GM18867 (cell line): Measurements from ENCODE around the gene GOLT1A.

Experiments used
- ATAC-seq: cut with Tn5 transposase; IDR thresholded peaks from one replicate; pipeline ENCODE4 v1.9.1; 2021; ENCODE audit warnings: mild to moderate bottlenecking, moderate library complexity; ENCODE audit not compliant: unreplicated experiment

GOLT1A gene

GRCh38 chr1:204192589-204193352 lies 21.0 kb downstream of the GOLT1A start:
- no peak for ATAC-seq

DNA sequence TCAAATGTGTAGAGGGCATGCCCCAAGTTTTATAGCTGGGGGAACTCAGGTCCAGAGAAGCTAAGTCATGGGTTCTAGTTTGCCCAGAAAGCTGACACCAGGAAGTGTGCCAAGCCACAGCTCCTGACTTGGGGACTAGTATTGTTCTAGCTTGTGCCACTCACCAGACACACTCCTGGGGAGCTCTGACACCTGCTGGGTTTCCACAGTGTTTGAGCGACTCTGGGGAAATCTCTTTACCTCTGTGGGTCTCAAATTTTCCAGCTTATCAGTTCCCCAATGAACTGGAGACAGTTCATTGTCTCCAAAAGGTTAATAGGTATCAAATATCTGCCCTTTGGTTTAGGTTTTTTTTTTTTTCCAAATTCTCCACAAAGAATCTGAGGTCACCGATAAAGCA lies 21.7 kb downstream of the GOLT1A start:
- no peak for ATAC-seq

GRCh38 chr1:204191456-204191855 lies 22.3 kb downstream of the GOLT1A start:
- no peak for ATAC-seq

DNA sequence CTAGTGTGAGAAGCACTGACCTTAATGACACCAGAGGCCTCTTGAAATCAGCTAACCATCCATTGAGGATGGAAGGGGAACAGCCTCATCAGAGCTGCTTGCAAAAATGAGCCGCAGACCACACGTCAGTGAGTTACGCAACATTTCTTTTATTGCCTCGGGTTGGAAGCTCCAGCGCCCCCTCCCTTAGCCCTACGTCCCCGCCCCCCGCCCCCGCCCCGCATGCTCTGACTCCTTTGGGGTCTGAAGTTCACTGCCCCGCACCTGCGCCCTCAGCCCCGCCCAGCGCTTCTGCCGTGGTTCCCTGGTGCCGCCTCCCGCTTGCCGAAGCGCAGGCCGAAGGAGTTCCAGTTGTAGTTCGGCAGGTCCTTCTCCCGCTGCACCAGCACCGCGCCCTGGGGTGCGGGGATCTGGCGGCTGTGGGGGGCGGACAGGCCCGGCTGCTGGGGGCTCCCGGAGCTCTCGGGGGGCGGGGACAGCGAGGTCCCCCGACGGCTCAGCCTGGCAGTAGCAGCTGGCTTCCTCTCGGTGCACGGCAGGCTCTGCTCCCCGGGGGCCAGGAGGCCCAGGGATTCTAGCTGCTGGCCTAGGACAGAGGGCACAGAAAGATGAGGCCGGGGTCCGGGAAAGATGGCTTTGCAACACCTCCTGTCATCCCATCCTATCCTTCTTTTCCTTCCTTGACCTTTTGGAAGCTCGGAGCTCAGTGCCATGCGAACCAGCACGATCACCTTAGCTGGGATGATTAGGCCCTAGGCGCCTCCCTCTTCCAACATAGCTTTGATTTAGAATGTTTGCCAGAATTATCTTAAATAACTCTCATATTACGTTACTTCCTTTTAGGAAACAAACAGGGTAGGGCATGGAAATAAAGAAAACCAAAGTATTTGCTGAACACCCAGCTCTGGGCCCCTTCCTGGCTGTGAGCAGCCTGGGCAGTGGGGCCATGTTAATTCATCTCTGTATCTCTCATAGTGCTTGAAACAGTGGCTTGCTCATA lies 23.3 kb downstream of the GOLT1A start:
- no peak for ATAC-seq

- no peak for ATAC-seq
Observed at GRCh38 chr1:204188959-204189639, 24.7 kb downstream of the GOLT1A start.

- ATAC-seq: no peak
Observed at GRCh38 chr1:204186597-204186996, 27.2 kb downstream of the GOLT1A start.

GRCh38 chr1:204181116-204181515 lies 32.7 kb downstream of the GOLT1A start:
- ATAC-seq: no peak

DNA sequence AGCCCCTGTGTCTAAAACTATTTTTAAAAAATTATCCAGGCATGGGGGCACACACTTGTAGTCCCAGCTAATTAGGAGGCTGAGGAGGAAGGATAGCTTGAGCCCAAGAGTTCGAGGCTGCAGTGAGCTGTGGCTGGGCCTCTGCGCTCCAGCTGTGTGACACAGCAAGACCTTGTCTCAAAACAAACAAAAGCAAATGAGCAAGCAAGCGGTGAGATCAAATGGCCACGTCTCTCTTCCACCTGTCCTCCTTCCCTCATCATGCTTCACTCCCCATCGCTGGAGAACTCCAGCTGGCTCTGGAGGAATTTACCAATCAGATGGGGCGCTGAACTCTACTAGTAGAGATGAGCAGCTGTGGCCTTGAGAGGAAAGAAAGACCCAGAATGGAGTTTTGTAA lies 33.7 kb downstream of the GOLT1A start:
- ATAC-seq: no peak

DNA sequence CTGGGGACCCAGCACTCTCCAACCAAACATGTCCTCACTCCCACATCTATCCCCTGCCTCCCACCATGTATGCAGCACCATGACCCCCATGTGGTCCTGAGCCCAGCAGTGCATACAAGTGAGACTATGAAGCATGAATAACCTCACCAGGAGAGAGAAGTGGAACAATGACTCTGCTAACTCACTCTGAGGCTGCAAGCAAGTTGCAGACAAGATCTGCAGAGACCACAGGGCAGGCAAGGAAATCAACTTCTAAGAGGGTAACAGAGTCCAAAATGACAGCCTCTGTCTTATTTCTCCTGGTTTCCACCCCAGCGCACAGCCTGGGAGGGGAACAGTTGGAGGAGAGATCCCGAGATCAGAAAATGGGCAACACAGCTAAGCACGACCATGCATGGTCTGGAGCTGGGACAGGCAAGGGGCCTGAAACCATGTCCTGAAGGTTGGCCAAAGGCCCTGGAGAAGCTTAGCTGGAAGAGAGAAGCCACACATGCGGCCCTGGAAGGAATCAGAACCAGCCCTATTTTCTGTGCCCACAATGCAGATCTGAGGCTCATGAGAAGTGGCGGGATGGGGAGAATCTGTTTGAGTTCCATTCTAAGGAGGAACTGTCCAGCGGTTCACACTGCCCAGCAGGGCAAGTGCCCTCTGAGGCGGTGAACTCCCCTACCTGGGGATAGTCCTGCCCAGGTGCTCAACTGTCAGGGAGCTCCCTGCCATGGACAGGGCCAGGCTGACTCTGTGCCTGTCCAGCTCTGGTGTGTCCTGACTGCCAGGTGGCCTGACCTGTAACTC lies 35.1 kb downstream of the GOLT1A start:
- no peak for ATAC-seq

- no peak for ATAC-seq
Observed at GRCh38 chr1:204177133-204177532, 36.7 kb downstream of the GOLT1A start.

DNA sequence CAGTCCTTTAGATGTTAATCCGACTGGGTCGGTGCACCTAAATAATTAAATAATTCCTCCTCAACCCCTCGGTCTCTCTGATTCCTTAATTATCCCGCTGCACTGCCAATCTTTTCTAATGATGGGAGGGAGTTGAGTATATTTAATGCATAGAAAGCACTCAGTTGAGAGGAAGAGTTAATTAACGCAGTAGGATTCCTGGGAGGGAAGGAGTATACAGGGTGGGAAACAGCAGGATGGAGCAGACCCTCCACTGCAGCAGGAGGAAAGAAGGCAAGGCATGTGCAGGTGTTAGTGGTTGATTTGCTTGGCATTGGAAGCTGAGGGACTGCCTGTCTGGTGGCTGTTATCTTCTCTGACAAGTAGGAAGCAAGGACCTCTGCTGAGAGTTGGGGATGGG lies 37.7 kb downstream of the GOLT1A start:
- no peak for ATAC-seq

DNA sequence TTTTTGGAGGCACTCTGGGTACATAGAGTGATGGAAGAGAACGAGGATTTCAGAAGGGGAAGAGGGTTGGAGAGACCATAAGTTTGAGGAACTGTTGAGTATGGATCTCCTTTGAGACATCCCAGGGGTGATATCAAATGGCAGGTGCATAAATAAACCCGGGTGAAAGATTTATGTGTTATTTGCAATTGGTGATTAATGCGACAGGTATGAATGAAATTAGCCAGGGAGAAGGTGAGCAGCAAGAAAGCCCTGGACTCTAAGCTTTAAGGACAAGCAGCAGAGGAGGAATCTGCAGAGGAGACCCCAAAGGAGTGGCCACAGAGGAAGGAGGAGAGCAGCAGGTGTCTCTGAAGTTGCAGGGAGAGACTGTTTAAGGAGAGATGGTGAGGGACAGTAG lies 38.8 kb downstream of the GOLT1A start:
- no peak for ATAC-seq

GRCh38 chr1:204172404-204173029 lies 41.3 kb downstream of the GOLT1A start:
- ATAC-seq: no peak

- no peak for ATAC-seq
Observed at GRCh38 chr1:204171751-204172178, 42.0 kb downstream of the GOLT1A start.

DNA sequence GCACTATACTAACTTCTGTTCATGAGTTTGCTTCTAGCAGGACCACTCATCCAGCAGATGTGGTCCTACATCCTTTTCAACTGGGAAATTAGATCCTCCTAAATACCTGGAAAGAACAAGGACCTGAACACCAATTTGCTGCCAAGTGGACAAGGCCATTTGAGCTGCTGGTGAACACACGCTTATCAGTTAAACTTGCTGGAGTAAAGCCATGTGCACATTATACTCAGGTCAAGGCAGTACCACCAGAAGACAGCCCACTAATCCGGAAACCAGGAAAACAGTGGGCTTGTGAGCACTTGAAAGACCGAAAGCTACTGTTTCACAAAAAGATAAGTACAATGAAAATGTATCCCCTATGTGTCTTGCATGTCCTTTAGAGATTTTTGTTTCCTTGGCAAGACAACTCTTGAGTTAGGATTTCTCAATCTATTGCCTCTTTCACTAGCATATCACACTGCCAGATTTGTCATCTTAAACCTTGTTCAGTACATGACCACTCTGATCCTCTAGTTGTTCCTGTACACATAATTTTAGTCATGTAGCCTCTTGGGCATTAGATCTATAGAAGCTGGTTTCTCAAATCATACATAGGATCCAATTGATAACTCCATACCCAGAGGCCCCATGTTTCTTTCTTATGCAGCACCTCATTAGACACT lies 43.2 kb downstream of the GOLT1A start:
- ATAC-seq: no peak

DNA sequence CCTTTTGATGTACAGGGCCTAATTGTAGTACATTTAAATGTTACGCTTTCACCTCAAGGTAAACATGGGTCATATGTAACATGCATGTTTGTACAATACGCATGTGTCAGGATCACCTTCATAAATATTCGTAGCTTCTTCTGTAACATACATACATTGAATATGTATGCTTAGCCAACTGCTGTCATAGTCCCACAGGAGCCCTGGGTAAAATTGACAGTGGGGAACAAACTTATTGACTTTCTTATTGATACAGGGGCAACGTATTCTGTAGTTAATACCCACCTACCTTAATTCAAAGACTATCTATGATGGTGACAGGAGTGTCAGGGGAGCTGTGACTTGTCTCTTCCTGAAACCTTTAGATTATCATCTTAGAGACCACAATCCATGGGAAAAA lies 43.9 kb downstream of the GOLT1A start:
- ATAC-seq: no peak

DNA sequence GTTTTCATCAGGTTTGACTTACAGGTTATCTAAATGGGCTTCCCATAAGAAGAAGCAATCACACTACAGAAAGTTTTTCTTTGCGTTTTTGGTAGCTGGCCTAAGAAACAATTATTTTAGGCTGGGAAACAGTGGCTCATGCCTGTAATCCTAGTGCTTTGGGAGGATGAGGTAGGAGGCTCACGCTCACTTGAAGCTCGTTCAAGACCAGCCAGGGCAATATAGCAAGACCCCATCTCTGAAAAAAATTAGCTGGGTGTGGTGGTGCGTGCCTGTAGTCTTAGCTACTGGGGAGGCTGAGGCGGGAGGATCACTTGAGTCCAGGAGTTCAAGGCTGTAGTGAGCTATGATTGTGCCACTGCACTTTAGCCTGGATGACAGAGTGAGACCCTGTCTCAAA lies 46.1 kb downstream of the GOLT1A start:
- ATAC-seq: no peak

DNA sequence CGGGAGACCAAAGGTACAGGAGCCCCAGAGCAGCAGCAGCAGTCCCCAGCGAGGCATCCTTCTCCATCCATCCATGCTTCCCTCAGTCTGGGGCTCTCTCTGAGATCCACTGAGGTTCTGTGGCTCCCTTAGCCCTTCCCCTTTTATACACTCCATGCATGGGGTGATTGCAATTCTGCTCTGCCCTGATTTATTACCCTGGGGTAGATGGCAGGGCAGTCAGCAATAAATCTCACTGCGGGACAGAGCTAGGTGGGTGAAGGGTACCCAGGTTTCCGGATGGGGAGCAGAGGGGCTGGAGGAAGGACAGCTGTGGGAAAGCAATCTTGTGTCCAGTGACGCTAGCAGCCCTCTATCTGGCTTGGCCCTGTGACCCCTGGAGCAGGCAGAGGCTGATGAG lies 47.6 kb downstream of the GOLT1A start, which contains the start of gene REN:
Gene REN (minus strand): TSS at position 119 of the 400 bp plus-strand sequence. CDS start 44 bp downstream, at position 75.
- ATAC-seq: no peak

- ATAC-seq: no peak
Observed at GRCh38 chr1:204162494-204163074, 51.2 kb downstream of the GOLT1A start.
